C4-2B (cell line): ENCODE measurements around the gene DUOXA2.

Experiments used
- CTCF ChIP-seq: fragments of 450-650 bp; conservative IDR thresholded peaks from 2 replicates; pipeline ENCODE4 v1.5.1; 2017; ENCODE audit warnings: mild to moderate bottlenecking
- ZFX ChIP-seq: fragments of 450-650 bp; IDR thresholded peaks from 2 replicates; pipeline ENCODE4 v1.6.1; 2017

GRCh38 chr15:45156744-45157455, 42.8 kb downstream of the DUOXA2 start:
- TF ChIP-seq CTCF = no peak
- TF ChIP-seq ZFX = no peak
